ENCODE measurements around the gene ZHX3. TPM values are rescaled to one million over a fixed set of nuclear protein-coding genes. Genes with fewer than 3 reads are reported as not detected.

ZHX3 gene
- total RNA-seq, 1 experiment from 2014 or later: 21.5 TPM

GRCh38 chr20:41222296-41222695, 95.2 kb downstream of the ZHX3 start:
- TF ChIP-seq EZH2 (IDR thresholded peaks at IDR 0.05; ENCODE audit: low read depth): no peak
- no peak for TF ChIP-seq CTCF (conservative IDR thresholded peaks at IDR 0.05)
- Histone ChIP-seq H3K4me2 (no peak overlapping the region), H3K4me1 (replicated peaks; ENCODE audit: insufficient read depth) (no peaks in the 10 kb centered on the region), H3F3A (ENCODE audit: insufficient read depth, low read depth) (no peaks in the 10 kb centered on the region), H3K9me3 (ENCODE audit: insufficient read depth, low read depth) (no peaks in the 10 kb centered on the region), H3K27me3 (ENCODE audit: insufficient read depth, low read depth) (no peaks in the 10 kb centered on the region), H3K27ac (no peak overlapping the region), H3K9me2 (ENCODE audit: insufficient read depth) (no peaks in the 10 kb centered on the region), H3K4me3 (no peak overlapping the region), H3K79me2 (ENCODE audit: low read depth) (no peaks in the 10 kb centered on the region), H4K20me1 (ENCODE audit: insufficient read depth) (no peaks in the 10 kb centered on the region), H2AFZ (no peak overlapping the region), H3K36me3 (ENCODE audit: low read depth) (no peaks in the 10 kb centered on the region)
- CTCF ChIA-PET: interaction anchor here (0.6 kb wide), 1 partner anchor 11 kb away, joined by 7 read pairs; no protein-coding TSS in a partner anchor
- intact Hi-C loops (cut with micrococcal nuclease; ENCODE audit: unreplicated experiment): no loop called here
- POLR2A ChIA-PET (ENCODE audit: unreplicated experiment): no interaction called here
- no TSS peak for BruUV-seq (replicated peaks)
- DNase-seq: no peak

GRCh38 chr20:41221614-41222218, 95.8 kb downstream of the ZHX3 start:
- DNase-seq: peak in 1 of 2 experiments; percentile 25
- H3K27me3 ChIP-seq (ENCODE audit: insufficient read depth, low read depth): no peaks in the 10 kb centered on the region
- POLR2A ChIA-PET (ENCODE audit: unreplicated experiment): no interaction called here
- no peaks in the 10 kb centered on the region for H4K20me1 ChIP-seq (ENCODE audit: insufficient read depth)
- no peaks in the 10 kb centered on the region for H3K9me2 ChIP-seq (ENCODE audit: insufficient read depth)
- H3F3A ChIP-seq (ENCODE audit: insufficient read depth, low read depth): no peaks in the 10 kb centered on the region
- no peaks in the 10 kb centered on the region for H3K9me3 ChIP-seq (ENCODE audit: insufficient read depth, low read depth)
- BruUV-seq (replicated peaks): no TSS peak
- no peaks in the 10 kb centered on the region for H3K79me2 ChIP-seq (ENCODE audit: low read depth)
- CTCF ChIA-PET: no interaction called here
- no peaks in the 10 kb centered on the region for H3K4me1 ChIP-seq (replicated peaks; ENCODE audit: insufficient read depth)
- H2AFZ ChIP-seq: no peak overlapping the region
- H3K27ac ChIP-seq: no peak overlapping the region
- intact Hi-C loops (cut with micrococcal nuclease; ENCODE audit: unreplicated experiment): no loop called here
- no peaks in the 10 kb centered on the region for H3K36me3 ChIP-seq (ENCODE audit: low read depth)
- no peak overlapping the region for H3K4me3 ChIP-seq
- H3K4me2 ChIP-seq: no peak overlapping the region
- TF ChIP-seq EZH2 (IDR thresholded peaks at IDR 0.05; ENCODE audit: low read depth) (no peak), CTCF (conservative IDR thresholded peaks at IDR 0.05) (no peak)

DNA sequence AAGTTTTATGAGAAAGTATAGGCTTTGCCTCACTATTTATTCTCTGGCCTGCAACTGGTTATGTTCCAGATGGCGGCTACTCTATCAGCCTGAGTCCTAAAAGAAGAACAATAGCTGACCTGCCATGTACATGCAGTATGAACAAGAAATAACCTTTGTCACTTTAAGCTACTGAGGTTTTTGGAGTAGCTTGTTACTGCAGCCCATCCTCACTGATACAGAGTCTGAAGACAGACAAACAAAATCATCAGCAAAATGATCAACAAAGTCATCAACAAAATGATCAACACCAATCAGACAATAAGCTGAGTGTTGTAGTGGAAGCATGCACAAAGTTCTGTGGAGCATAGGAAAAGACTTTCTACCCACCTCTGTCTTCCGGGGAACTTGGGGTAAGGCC, 97.7 kb downstream of the ZHX3 start:
- no peak for DNase-seq
- H3K9me2 ChIP-seq (ENCODE audit: insufficient read depth): no peaks in the 10 kb centered on the region
- TF ChIP-seq EZH2 (IDR thresholded peaks at IDR 0.05; ENCODE audit: low read depth) (no peak), CTCF (conservative IDR thresholded peaks at IDR 0.05) (no peak)
- no peak overlapping the region for H3K4me3 ChIP-seq
- H4K20me1 ChIP-seq (ENCODE audit: insufficient read depth): no peaks in the 10 kb centered on the region
- H3F3A ChIP-seq (ENCODE audit: insufficient read depth, low read depth): no peaks in the 10 kb centered on the region
- no peaks in the 10 kb centered on the region for H3K27me3 ChIP-seq (ENCODE audit: insufficient read depth, low read depth)
- H2AFZ ChIP-seq: no peak overlapping the region
- POLR2A ChIA-PET (ENCODE audit: unreplicated experiment): interaction anchor here (0.6 kb wide), 1 partner anchor 121 kb away, joined by 3 read pairs; no protein-coding TSS in a partner anchor
- H3K9me3 ChIP-seq (ENCODE audit: insufficient read depth, low read depth): no peaks in the 10 kb centered on the region
- BruUV-seq (replicated peaks): no TSS peak
- CTCF ChIA-PET: no interaction called here
- no peak overlapping the region for H3K4me2 ChIP-seq
- H3K36me3 ChIP-seq (ENCODE audit: low read depth): no peaks in the 10 kb centered on the region
- H3K4me1 ChIP-seq (replicated peaks; ENCODE audit: insufficient read depth): no peaks in the 10 kb centered on the region
- intact Hi-C loops (cut with micrococcal nuclease; ENCODE audit: unreplicated experiment): no loop called here
- no peak overlapping the region for H3K27ac ChIP-seq
- no peaks in the 10 kb centered on the region for H3K79me2 ChIP-seq (ENCODE audit: low read depth)

All from PC-9 (cell line).